HG03354 (cell line): Measurements from ENCODE around the gene UBTD1.

ENCODE experiments used
- ATAC-seq: cut with Tn5 transposase; IDR thresholded peaks from one replicate; pipeline ENCODE4 v1.9.1; 2021; ENCODE audit warnings: mild to moderate bottlenecking; ENCODE audit not compliant: unreplicated experiment, poor library complexity, severe bottlenecking

Gene UBTD1

GRCh38 chr10:97479939-97480338 is 18.8 kb upstream of the UBTD1 start:
- no peak for ATAC-seq

- ATAC-seq: no peak
These were observed 17.7 kb upstream of the UBTD1 start for GRCh38 chr10:97481071-97481470.

GRCh38 chr10:97482381-97482780 is 16.3 kb upstream of the UBTD1 start:
- no peak for ATAC-seq

- no peak for ATAC-seq
These were observed 15.2 kb upstream of the UBTD1 start for GRCh38 chr10:97483506-97483905.

GRCh38 chr10:97483921-97484320 is 14.8 kb upstream of the UBTD1 start:
- ATAC-seq: no peak

GRCh38 chr10:97485647-97486281 is 13.0 kb upstream of the UBTD1 start:
- ATAC-seq: no peak

GRCh38 chr10:97490592-97490991 is 8.1 kb upstream of the UBTD1 start:
- no peak for ATAC-seq

- ATAC-seq: no peak
These were observed 4.6 kb upstream of the UBTD1 start for GRCh38 chr10:97494151-97494550.

- no peak for ATAC-seq
These were observed 3.7 kb upstream of the UBTD1 start for GRCh38 chr10:97494863-97495506.

GRCh38 chr10:97497572-97498075 is 1.1 kb upstream of the UBTD1 start:
- peak; percentile 41 for ATAC-seq

- peak; percentile 94 for ATAC-seq
These were observed 466 bp upstream of the UBTD1 start, which contains the start of gene MMS19 for GRCh38 chr10:97498076-97498840. Gene MMS19, minus strand, starts transcription at chr10:97498422. Its CDS starts 38 bp downstream, at chr10:97498384.

- ATAC-seq: no peak
These were observed 1.0 kb downstream of the UBTD1 start for GRCh38 chr10:97499561-97500296.

GRCh38 chr10:97500297-97500575 is 1.5 kb downstream of the UBTD1 start:
- no peak for ATAC-seq

- no peak for ATAC-seq
These were observed 4.2 kb downstream of the UBTD1 start for GRCh38 chr10:97502916-97503315.

- ATAC-seq: no peak
These were observed 4.7 kb downstream of the UBTD1 start for GRCh38 chr10:97503406-97503805.

- ATAC-seq: no peak
These were observed 6.4 kb downstream of the UBTD1 start for GRCh38 chr10:97505152-97505551.

- ATAC-seq: no peak
These were observed 7.7 kb downstream of the UBTD1 start for GRCh38 chr10:97506199-97506991.

GRCh38 chr10:97508342-97508741 is 9.6 kb downstream of the UBTD1 start:
- no peak for ATAC-seq

GRCh38 chr10:97509120-97509680 is 10.5 kb downstream of the UBTD1 start:
- ATAC-seq: no peak
